SKM-1 treated with dmso at 0.1 percent for 144 hours (cell line): ENCODE results near the gene ALMS1.
"Not testable (repeated sequence)": the region's sequence is repeated elsewhere in the genome, so short reads cannot be mapped to it uniquely, and the experiment has no call there.

Experiments used
- DNase-seq: peaks from one replicate; lab custom pipeline; 2025; ENCODE audit not compliant: unreplicated experiment; lab: John Stamatoyannopoulos, UW

The ALMS1 gene

DNA sequence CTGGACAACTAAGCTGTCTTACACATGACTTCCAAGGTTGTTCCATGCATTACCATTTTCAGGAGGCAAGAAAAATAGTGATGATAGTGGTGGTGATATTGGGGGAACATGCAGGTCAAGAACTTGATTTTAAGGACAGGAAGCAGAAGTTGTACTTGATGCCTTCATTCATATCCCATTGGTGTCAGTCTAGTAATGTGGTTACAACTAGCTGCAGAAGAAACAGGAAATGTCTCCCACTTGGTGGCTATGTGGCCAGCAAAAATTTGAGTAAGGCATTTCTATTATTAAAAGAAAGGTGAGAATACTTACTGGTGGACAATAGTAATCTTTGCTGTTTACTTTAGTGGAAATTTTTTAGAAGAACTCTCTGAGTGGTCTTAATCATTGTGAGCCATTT lies 103.4 kb downstream of the ALMS1 start:
- no peak for DNase-seq

GRCh38 chr2:73494031-73494430 lies 108.4 kb downstream of the ALMS1 start:
- DNase-seq = no peak

DNA sequence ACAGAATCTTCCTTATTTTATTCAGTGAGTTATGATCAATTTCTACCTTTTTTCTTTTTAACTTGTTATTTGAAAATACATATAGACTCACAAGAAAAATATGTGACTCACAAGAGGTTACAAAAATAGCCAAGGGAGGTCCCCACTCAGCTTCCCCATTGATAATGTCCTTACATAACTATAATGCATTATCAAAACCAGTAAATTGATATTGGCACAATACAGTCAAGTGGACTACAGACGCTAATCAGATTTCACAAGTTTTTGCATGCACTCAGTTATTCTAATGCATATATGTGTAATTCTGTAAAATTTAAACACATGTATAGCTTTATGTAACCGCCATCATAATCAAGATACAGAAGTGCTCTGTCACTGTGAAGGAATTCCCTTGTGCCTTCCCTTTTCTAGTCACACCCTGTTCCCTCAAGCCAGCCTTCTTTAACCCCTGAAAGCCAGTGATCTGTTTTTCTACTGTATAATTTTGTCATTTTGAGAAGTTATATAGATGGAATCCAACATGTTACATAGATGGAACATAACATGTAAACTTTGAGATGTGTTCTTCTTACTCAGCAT lies 118.4 kb downstream of the ALMS1 start:
- no peak for DNase-seq

DNA sequence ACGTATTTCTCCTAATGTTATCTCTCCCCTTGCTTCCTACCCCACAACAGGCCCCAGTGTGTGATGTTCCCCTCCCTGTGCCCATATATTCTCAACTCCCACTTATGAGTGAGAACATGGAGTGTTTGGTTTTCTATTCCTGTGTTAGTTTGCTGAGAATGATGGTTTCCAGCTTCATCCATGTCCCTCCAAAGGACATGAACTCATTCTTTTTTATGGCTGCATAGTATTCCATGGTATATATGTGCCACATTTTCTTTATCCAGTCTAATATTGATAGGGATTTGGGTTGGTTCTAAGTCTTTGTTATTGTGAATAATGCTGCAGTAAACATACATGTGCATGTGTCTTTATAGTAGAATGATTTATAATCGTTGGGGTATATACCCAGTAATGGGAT lies 119.2 kb downstream of the ALMS1 start:
- DNase-seq = not testable (repeated sequence)

DNA sequence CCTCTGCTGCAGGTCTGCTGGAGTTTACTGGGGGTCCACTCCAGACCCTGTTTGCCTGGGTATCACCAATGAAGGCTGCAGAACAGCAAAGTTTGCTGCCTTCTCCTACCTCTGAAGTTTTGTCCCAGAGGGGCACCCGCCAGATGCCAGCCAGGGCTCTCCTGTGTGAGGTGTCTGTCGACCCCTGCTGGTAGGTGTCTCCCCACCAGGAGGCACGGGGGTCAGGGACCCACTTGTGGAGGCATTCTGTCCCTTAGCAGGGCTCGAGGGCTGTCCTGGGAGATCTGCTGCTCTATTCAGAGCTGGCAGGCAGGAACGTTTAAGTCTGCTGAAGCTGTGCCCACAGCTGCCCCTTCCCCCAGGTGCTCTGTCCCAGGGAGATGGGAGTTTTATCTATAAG lies 124.8 kb downstream of the ALMS1 start:
- not testable (repeated sequence) for DNase-seq

DNA sequence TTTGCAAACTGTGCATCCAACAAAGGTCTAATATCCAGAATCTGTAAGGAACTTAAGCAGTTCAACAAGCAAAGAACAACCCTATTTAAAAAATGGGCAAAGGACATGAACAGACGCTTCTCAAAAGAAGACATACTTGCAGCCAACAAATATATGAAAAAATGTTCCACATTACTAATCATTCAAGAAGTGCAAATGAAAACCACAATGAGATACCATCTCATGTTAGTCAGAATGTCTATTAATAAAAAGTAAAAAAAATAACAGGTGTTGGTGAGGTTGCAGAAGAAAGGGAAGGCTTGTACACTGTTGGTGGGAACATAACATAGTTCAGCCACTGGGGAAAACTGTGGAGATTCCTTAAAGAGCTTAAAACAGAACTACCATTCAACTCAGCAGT lies 130.4 kb downstream of the ALMS1 start:
- no peak for DNase-seq

DNA sequence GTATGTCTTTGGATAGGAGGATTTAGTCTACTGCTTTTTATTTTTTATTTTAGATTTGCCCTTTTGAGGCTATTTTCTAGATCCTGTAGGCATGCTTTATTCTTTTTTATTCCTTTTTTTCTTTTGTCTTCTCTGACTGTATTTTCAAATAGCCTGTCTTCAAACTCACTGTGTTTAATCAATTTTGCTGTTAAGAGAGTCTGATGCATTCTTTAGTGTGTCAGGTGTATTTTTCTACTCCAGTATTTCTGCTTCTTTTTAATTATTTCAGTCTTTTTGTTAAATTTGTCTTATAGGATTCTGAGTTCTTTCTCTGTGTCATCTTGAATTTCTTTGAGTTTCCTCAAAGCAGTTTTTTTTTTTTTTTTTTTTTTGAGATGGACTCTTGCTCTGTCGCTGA lies 143.1 kb downstream of the ALMS1 start:
- no peak for DNase-seq

GRCh38 chr2:73530773-73531172 lies 145.1 kb downstream of the ALMS1 start:
- not testable (repeated sequence) for DNase-seq

DNA sequence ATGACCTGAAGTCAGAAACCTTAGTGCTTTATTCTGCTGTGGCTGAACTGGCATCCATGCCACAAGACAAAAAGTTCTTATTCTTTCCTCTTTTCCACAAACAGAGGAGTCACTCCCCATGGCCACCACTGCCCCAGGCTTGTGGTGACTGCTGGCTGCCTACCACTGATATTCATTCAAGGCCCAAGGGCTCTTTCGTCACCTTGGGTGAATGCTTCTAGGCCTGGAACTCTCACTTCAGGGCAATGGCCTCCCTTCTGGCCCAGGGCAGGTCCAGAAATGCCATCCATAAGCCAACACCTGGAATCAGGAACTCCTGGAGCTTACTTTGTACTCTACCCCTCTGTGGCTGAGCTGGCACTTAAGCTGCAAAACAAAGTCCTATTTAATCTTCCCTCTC lies 146.7 kb downstream of the ALMS1 start:
- DNase-seq = no peak

DNA sequence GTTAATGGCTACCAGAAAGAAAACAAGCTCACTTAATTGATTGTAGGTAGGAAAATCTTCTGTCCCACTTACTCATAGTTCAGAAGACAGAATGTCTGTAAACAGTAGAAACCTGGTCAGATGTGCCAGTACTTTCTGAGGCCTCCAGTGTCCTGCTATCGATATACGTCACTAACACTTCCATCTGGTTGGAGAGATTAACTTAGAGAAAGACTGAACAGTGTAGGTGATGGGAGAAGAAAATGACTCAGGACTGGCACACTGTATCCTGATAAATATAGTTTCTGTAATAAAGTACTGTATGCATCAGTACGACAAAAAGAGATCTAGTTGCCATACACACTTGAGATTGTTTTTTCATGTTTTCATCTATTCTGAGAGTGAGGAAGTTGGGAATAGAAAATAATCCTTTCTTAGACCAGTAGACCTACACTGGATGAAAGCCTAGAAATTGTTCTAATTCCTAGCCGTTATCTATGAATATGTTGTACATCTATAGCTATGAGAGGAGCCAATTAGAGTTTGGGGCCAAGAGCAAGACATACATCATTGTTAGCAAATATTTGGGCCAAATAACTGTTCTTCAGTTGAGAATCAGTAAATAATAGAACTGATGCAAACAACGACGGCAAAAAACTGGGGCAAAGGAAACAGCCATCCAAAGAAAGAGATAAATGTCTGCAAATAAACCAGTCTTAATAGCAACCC lies 150.7 kb downstream of the ALMS1 start:
- DNase-seq = no peak

DNA sequence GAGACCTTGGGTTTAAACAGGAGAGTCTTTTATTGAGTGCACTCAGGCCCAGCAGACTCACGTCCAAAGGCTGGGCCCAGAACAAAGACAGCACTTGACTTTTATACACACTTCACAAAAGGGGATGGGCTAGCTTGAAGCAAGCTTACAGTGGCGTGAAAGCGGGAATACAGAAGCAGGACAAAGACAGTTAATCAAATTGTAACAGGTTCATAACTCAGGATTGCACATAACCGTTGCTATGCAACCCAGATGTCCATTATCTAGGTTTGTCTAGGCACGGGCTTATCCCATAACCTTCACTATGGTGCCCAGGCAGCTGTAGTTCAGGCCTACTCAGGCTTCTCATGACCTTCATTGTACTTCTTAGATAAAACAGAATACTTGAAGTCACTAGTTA lies 175.2 kb downstream of the ALMS1 start:
- not testable (repeated sequence) for DNase-seq

DNA sequence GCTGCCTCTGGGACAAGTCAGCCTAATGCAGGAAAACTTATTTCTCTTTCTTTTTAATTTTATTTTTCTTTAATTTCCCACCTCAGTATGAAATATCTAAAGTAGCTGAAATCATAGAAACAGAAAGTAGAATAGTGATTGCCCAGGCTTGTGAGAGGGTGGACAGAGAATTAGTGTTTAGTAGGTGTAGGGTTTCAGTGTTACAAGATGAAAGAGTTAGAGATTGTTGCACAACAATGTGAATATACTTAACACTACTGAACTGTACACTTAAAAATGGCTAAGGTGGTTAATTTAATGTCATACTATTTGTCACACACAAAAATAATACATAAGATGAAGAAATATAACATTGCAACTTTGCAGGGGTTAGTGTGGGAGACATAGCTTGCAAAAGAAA lies 175.8 kb downstream of the ALMS1 start:
- no peak for DNase-seq

DNA sequence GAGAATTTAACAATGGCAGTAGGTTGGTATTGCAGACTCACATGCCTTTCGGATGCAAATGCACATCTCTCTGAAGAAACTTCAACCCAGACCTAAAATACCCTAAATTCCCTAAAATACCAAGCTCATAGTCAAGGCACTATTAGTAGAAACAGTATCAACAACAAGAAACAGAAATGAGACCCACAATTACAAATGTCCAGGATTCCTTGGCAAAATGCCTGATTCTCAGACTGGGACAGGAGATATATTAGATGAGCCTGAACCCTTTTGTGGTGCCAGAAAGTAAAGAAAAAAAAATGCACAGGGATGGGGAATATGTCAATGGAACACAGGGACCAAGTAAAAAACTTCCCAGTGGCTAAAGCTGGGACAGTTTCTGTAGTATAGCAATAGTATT lies 179.3 kb downstream of the ALMS1 start:
- no peak for DNase-seq

- no peak for DNase-seq
These were observed 180.7 kb downstream of the ALMS1 start for GRCh38 chr2:73566288-73566878.

GRCh38 chr2:73575261-73575660 lies 189.6 kb downstream of the ALMS1 start:
- DNase-seq = no peak

DNA sequence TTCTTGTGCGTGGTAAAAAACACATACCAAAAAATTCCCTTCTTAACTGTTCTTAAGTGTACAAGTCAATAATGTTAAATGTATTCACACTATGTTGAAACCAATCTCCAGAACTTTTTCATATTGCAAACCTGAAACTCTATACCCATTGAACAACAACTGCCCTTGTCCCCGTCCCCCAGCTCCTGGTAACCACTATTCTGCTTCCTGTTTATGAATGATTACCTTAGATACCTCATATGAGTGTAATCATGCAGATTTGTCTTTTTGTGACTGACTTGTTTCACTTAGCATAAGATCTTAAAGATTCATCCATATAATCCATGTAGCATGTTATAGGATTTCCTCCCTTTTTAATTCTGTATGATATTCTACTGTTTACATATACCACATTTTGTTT lies 196.7 kb downstream of the ALMS1 start:
- DNase-seq = no peak

DNA sequence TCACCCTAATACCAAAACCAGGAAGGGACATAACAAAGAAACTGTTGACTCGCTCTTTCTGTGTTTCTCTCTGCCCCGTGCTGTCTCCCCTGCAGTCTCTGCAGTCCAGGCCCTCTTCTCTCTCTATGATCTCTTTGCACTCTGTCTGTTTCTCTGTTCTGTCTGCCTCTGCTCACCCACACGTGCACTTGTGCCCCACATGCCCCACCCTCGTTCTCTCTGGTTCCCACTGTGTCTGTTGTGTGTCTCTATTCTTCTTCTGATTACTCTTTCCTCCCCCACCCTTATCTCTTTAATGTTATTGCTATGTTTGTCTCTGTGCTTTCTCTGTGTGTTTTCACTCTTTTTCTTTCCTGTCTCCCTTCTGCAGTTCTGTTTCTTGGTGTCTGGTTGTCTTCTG lies 202.5 kb downstream of the ALMS1 start:
- no peak for DNase-seq

GRCh38 chr2:73593680-73594079 lies 208.0 kb downstream of the ALMS1 start:
- no peak for DNase-seq

GRCh38 chr2:73594251-73594650 lies 208.6 kb downstream of the ALMS1 start:
- DNase-seq = no peak

DNA sequence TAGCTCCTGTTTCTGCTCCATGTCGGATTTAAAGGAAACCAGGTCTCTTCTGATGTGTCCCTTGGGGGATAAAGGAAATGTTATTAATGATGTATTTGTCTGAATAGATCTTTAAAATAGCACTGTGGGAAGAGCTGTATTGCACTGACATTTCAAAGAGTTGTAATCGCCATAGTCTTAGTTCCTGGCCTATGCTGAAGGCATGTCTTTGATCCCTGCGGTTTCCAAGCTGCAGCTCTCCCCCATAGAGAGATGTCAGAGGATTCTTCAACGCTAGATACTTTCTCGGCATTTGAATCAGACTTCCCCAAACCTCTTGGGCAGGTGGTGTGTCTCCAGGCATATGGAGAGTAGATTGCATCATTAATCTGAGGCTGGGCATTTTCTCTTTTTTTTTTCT lies 216.1 kb downstream of the ALMS1 start:
- no peak for DNase-seq

DNA sequence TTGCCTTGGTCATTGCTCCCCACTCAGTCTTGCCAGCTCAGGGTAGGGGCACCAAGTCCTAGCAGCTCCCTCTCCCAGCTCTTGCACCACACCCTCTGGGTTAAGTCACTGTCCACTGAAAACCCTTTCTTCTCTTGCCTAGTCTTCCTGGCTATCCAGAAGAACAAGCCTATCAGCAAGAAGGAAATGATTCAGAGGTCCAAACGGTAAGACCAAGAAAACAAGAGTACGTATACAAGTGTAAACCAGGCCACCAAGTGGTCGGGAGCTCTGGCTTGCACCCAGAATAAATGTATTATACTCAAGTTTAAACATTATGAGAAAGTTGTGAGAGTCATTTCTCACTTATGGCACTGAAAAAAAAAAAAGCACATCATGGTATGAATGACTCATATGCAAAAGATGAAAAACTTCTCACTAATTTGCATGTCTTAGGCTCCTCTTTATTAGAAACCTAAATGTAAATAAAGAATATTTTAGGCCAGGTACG lies 217.5 kb downstream of the ALMS1 start:
- DNase-seq = not testable (repeated sequence)

- not testable (repeated sequence) for DNase-seq
These were observed 219.0 kb downstream of the ALMS1 start for GRCh38 chr2:73604589-73604988.
